Neural progenitor cell (in vitro differentiated cells): Measurements from ENCODE around the gene DHRS13. TPM values are rescaled to one million over a fixed set of nuclear protein-coding genes. Genes with fewer than 3 reads are reported as not detected.
A peak's percentile ranks its signal among the peaks of the same experiment; 100 is the strongest.

Source experiments
- DNase-seq: peaks from one replicate; pipeline ENCODE4 v3.0.0-alpha.2; 2016; ENCODE audit warnings: low spot score
- H2AFZ ChIP-seq: fragments of 200-600 bp; sonication (generic); replicated peaks from 2 replicates; pipeline ENCODE4 v1.6.1; 2016; ENCODE audit warnings: antibody characterized with exemption
- H3F3A ChIP-seq: fragments of 200-600 bp; sonication (generic); 2 replicates; pipeline ENCODE4 v1.6.1; 2016; ENCODE audit warnings: antibody characterized with exemption, low read depth
- H3K27ac ChIP-seq: fragments of 200-600 bp; sonication (generic); 2 replicates; pipeline ENCODE4 v1.5.1; 2016; ENCODE audit warnings: mild to moderate bottlenecking
- H3K27me3 ChIP-seq: fragments of 200-600 bp; sonication (generic); 2 replicates; pipeline ENCODE4 v1.6.1; 2016; ENCODE audit warnings: mild to moderate bottlenecking, moderate library complexity
- H3K36me3 ChIP-seq: fragments of 200-600 bp; sonication (generic); 2 replicates; pipeline ENCODE4 v1.5.1; 2016
- H3K4me1 ChIP-seq: fragments of 200-600 bp; sonication (generic); 2 replicates; pipeline ENCODE4 v1.6.1; 2016; ENCODE audit warnings: mixed run types
- H3K4me2 ChIP-seq: fragments of 200-600 bp; sonication (generic); 2 replicates; pipeline ENCODE4 v1.6.1; 2016
- H3K4me3 ChIP-seq: fragments of 200-600 bp; sonication (generic); 2 replicates; pipeline ENCODE4 v1.5.1; 2016
- H3K79me2 ChIP-seq: fragments of 200-600 bp; sonication (generic); 2 replicates; pipeline ENCODE4 v1.6.1; 2016; ENCODE audit warnings: low read depth
- H3K9ac ChIP-seq: fragments of 200-600 bp; sonication (generic); 2 replicates; pipeline ENCODE4 v1.6.1; 2016
- H3K9me3 ChIP-seq: fragments of 200-600 bp; sonication (generic); 2 replicates; pipeline ENCODE4 v1.5.1; 2016; ENCODE audit warnings: low read depth
- H4K20me1 ChIP-seq: fragments of 200-600 bp; sonication (generic); 2 replicates; pipeline ENCODE4 v1.6.1; 2016; ENCODE audit warnings: low read depth
- H3K27ac Mint-ChIP-seq: 3 replicates; pipeline ENCODE4 v1.8.0; 2021; ENCODE audit warnings: mixed read lengths
- H3K27me3 Mint-ChIP-seq: 2 replicates; pipeline ENCODE4 v1.8.0; 2022; ENCODE audit warnings: low read depth, mild to moderate bottlenecking, inconsistent platforms, moderate library complexity, mixed read lengths; ENCODE audit not compliant: insufficient read depth
- H3K36me3 Mint-ChIP-seq: 3 replicates; pipeline ENCODE4 v1.8.0; 2021; ENCODE audit warnings: mixed read lengths
- H3K4me1 Mint-ChIP-seq: 3 replicates; pipeline ENCODE4 v1.8.0; 2021; ENCODE audit warnings: mixed read lengths
- H3K4me3 Mint-ChIP-seq: 3 replicates; pipeline ENCODE4 v1.8.0; 2021; ENCODE audit warnings: mild to moderate bottlenecking, moderate library complexity, mixed read lengths
- H3K9me3 Mint-ChIP-seq: 3 replicates; pipeline ENCODE4 v1.8.0; 2020; ENCODE audit warnings: mixed read lengths
- CTCF ChIP-seq: fragments of 200-600 bp; sonication (generic); IDR thresholded peaks from 2 replicates; pipeline ENCODE4 v1.5.1; 2017; ENCODE audit warnings: antibody characterized with exemption, mild to moderate bottlenecking
- EZH2 ChIP-seq: fragments of 200-600 bp; sonication (generic); IDR thresholded peaks from 2 replicates; pipeline ENCODE4 v1.6.1; 2017; ENCODE audit warnings: antibody characterized with exemption, mild to moderate bottlenecking, moderate library complexity
- EZH2phosphoT487 ChIP-seq: fragments of 200-600 bp; sonication (generic); IDR thresholded peaks from 2 replicates; pipeline ENCODE4 v1.6.1; 2017; ENCODE audit warnings: antibody characterized with exemption
- total RNA-seq: library from RNA; depleted of rRNA; stranded (reverse); fragments of >200 nt; gene quantifications from 2 replicates; pipeline ENCODE4 v1.2.3, GENCODE V29; 2015; ENCODE audit warnings: low replicate concordance

DHRS13 gene
- total RNA-seq, 1 donor from 2014 or later = 25.6 TPM

GRCh38 chr17:28864991-28865849 is 37.7 kb downstream of the DHRS13 start:
- DNase-seq = no peak
- peaks cover 3% of the 10 kb centered on the region for H3K36me3 Mint-ChIP-seq
- peaks cover 5% of the 10 kb centered on the region for H3K27me3 Mint-ChIP-seq
- no peaks in the 10 kb centered on the region for H3K9me3 Mint-ChIP-seq
- Histone ChIP-seq H4K20me1 (no peaks in the 10 kb centered on the region), H3K4me2 (no peak overlapping the region), H3K36me3 (no peaks in the 10 kb centered on the region), H2AFZ (peak overlapping the region; percentile 34), H3K27ac (no peak overlapping the region), H3F3A (no peaks in the 10 kb centered on the region), H3K9me3 (no peaks in the 10 kb centered on the region), H3K9ac (no peak overlapping the region), H3K27me3 (no peaks in the 10 kb centered on the region), H3K79me2 (no peaks in the 10 kb centered on the region), H3K4me3 (no peak overlapping the region), H3K4me1 (no peaks in the 10 kb centered on the region)
- H3K4me1 Mint-ChIP-seq = no peaks in the 10 kb centered on the region
- H3K27ac Mint-ChIP-seq = peak overlapping the region; percentile 60
- TF ChIP-seq EZH2phosphoT487 (no peak), EZH2 (no peak), CTCF (no peak)
- H3K4me3 Mint-ChIP-seq = no peak overlapping the region

- Histone ChIP-seq H3K27me3 (no peaks in the 10 kb centered on the region), H3F3A (no peaks in the 10 kb centered on the region), H3K4me1 (no peaks in the 10 kb centered on the region), H3K27ac (no peak overlapping the region), H3K9ac (no peak overlapping the region), H3K4me3 (no peak overlapping the region), H3K9me3 (no peaks in the 10 kb centered on the region), H3K79me2 (no peaks in the 10 kb centered on the region), H2AFZ (no peak overlapping the region), H3K4me2 (no peak overlapping the region), H4K20me1 (no peaks in the 10 kb centered on the region), H3K36me3 (no peaks in the 10 kb centered on the region)
- H3K36me3 Mint-ChIP-seq = peaks cover 7% of the 10 kb centered on the region
- DNase-seq = no peak
- no peaks in the 10 kb centered on the region for H3K4me1 Mint-ChIP-seq
- no peaks in the 10 kb centered on the region for H3K9me3 Mint-ChIP-seq
- H3K4me3 Mint-ChIP-seq = no peak overlapping the region
- H3K27me3 Mint-ChIP-seq = peaks cover 5% of the 10 kb centered on the region
- TF ChIP-seq CTCF (no peak), EZH2phosphoT487 (no peak), EZH2 (no peak)
- no peak overlapping the region for H3K27ac Mint-ChIP-seq
These were observed 38.9 kb downstream of the DHRS13 start for GRCh38 chr17:28863953-28864352.

GRCh38 chr17:28862561-28862960 is 40.3 kb downstream of the DHRS13 start:
- H3F3A ChIP-seq = no peaks in the 10 kb centered on the region
- no peak overlapping the region for H3K4me3 ChIP-seq
- no peak overlapping the region for H3K27ac ChIP-seq
- H4K20me1 ChIP-seq = no peaks in the 10 kb centered on the region
- Mint-ChIP-seq H3K36me3 (peaks cover 15% of the 10 kb centered on the region), H3K27me3 (peaks cover 4% of the 10 kb centered on the region), H3K4me3 (no peak overlapping the region), H3K4me1 (no peaks in the 10 kb centered on the region), H3K27ac (no peak overlapping the region), H3K9me3 (no peaks in the 10 kb centered on the region)
- no peaks in the 10 kb centered on the region for H3K4me1 ChIP-seq
- no peak for TF ChIP-seq EZH2
- TF ChIP-seq CTCF = no peak
- TF ChIP-seq EZH2phosphoT487 = no peak
- H3K4me2 ChIP-seq = no peak overlapping the region
- H3K36me3 ChIP-seq = no peaks in the 10 kb centered on the region
- H2AFZ ChIP-seq = no peak overlapping the region
- no peak overlapping the region for H3K9ac ChIP-seq
- no peaks in the 10 kb centered on the region for H3K79me2 ChIP-seq
- DNase-seq = no peak
- no peaks in the 10 kb centered on the region for H3K27me3 ChIP-seq
- H3K9me3 ChIP-seq = no peaks in the 10 kb centered on the region
